ENCODE results near the gene DNMT3A. TPM values are rescaled to one million over a fixed set of nuclear protein-coding genes. Genes with fewer than 3 reads are reported as not detected.
A peak's percentile ranks its signal among the peaks of the same experiment; 100 is the strongest.

The DNMT3A gene
- total and polyA plus RNA-seq, 8 donors = 3.4 to 47.4 (median 15.8) TPM

DNA sequence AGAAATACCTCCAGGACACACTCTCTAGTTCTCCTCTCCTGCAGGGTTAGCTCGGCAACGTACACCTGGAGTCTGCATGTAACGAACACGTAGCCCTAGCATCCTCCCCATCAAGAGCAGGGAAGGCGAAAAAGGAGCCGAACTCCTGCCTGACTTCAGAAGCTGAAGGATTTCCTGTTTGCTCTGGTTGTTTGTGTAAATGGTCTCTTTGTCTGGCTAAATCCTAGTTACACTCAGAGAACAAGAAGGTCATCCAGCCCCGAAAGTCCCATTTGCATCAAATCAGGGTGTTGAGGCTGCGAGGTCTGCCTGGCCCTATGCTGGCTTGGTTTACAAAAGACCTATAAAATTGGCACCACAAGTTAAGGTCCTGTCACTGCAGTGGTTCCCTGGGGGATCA, 107.0 kb downstream of the DNMT3A start:
- Histone ChIP-seq H3K9me3 (no peaks in the 10 kb centered on the region), H3K4me1 (peaks cover 0 to 15% (median 9%) of the 10 kb centered on the region in 4 donors), H3K36me3 (peaks cover 35 to 89% (median 87%) of the 10 kb centered on the region in 4 donors), H3K4me3 (no peak overlapping the region), H3K27ac (no peak overlapping the region), H3K27me3 (no peaks in the 10 kb centered on the region)
- TF ChIP-seq, protein P1, sequence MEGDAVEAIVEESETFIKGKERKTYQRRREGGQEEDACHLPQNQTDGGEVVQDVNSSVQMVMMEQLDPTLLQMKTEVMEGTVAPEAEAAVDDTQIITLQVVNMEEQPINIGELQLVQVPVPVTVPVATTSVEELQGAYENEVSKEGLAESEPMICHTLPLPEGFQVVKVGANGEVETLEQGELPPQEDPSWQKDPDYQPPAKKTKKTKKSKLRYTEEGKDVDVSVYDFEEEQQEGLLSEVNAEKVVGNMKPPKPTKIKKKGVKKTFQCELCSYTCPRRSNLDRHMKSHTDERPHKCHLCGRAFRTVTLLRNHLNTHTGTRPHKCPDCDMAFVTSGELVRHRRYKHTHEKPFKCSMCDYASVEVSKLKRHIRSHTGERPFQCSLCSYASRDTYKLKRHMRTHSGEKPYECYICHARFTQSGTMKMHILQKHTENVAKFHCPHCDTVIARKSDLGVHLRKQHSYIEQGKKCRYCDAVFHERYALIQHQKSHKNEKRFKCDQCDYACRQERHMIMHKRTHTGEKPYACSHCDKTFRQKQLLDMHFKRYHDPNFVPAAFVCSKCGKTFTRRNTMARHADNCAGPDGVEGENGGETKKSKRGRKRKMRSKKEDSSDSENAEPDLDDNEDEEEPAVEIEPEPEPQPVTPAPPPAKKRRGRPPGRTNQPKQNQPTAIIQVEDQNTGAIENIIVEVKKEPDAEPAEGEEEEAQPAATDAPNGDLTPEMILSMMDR (IDR thresholded peaks at IDR 0.05) = no peak
- TF ChIP-seq POLR2AphosphoS5 (IDR thresholded peaks at IDR 0.05) (no peak), POLR2A (IDR thresholded peaks at IDR 0.05) (no peak), EP300 (IDR thresholded peaks at IDR 0.05) (no peak)
- WGBS, 5 donors = 75 to 90% (median 77%) methylated on average over 8 of the region's 8 CpGs
- intact Hi-C loops (cut with DNase I; ENCODE audit: low total_unique reads) = no loop called here
- DNase-seq = peak in 1 of 2 donors; percentile 44

DNA sequence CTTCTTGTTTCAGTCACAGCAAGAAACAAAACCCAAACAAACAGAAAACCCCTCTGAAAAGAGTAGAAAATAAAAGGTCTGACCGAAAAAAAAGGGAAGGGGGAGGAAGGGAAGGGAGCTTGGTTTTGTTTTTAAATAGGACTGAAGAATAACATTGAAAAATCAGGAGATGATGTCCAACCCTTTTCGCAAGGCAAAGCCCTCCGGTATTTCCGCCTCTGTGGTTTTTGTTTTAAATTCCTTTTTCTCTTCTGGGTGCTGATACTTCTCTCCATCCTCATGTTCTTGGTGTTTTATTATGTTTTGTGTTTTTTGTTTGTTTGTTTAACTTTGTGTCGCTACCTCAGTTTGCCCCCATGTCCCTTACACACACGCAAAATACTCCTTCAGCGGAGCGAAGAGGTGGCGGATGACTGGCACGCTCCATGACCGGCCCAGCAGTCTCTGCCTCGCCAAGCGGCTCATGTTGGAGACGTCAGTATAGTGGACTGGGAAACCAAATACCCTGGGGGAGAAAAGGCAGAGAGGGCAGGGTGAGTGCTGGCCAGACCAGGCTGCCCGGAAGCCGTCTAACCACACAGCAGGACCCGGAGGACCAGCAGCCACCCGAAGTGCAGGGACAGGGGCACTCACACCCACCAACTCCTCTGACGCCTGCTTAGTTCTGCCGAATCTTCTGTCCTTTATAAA, 107.7 kb downstream of the DNMT3A start:
- intact Hi-C loops (cut with DNase I; ENCODE audit: low total_unique reads) = no loop called here
- Histone ChIP-seq H3K27ac (no peak overlapping the region), H3K4me1 (peaks cover 5 to 22% (median 14%) of the 10 kb centered on the region in 4 donors), H3K36me3 (peaks cover 31 to 83% (median 81%) of the 10 kb centered on the region in 4 donors), H3K4me3 (no peak overlapping the region), H3K9me3 (no peaks in the 10 kb centered on the region), H3K27me3 (no peaks in the 10 kb centered on the region)
- TF ChIP-seq, protein P1 (IDR thresholded peaks at IDR 0.05) = no peak
- TF ChIP-seq EP300 (IDR thresholded peaks at IDR 0.05) (no peak), POLR2AphosphoS5 (IDR thresholded peaks at IDR 0.05) (no peak), POLR2A (IDR thresholded peaks at IDR 0.05) (no peak)
- 87 to 91% (median 89%) methylated on average over 20 of the region's 20 CpGs for WGBS, 5 donors
- DNase-seq = no peak

DNA sequence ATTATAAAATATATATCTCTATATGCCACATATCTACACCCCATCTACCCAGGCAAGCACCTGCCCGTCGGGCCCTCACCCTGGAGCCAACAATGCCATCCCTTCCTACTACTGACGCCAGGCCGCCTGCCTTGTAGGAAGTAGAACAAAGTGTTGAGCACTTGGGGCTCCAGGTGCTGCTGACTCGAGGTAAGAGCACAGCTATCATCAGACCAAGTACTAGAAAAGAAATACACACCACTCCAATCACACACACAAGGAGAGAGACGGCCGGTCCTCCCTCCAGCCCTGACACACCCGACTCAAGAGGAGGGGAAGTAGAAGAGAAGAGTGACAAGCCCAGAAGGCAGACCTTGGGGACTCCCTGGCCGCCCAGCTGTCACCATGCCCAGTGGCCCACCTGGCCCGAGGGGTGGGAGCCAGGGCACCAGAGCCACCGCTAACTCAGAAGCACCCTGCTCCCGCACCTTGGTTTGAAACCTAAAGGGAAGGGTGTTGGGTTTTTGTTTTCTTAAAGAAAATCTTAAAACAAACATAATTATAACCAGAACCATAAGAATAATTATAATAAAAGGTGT, 109.4 kb downstream of the DNMT3A start:
- intact Hi-C loops (cut with DNase I; ENCODE audit: low total_unique reads) = no loop called here
- 71 to 87% (median 77%) methylated on average over 9 to 12 of the region's 12 CpGs for WGBS, 5 donors
- Histone ChIP-seq H3K27ac (no peak overlapping the region), H3K27me3 (no peaks in the 10 kb centered on the region), H3K4me1 (peaks cover 9 to 30% (median 20%) of the 10 kb centered on the region in 4 donors), H3K36me3 (peaks cover 25 to 65% (median 63%) of the 10 kb centered on the region in 4 donors), H3K9me3 (no peaks in the 10 kb centered on the region), H3K4me3 (no peak overlapping the region)
- TF ChIP-seq, protein P1 (IDR thresholded peaks at IDR 0.05) = no peak
- TF ChIP-seq POLR2AphosphoS5 (IDR thresholded peaks at IDR 0.05) (no peak), POLR2A (IDR thresholded peaks at IDR 0.05) (no peak), EP300 (IDR thresholded peaks at IDR 0.05) (no peak)
- no peak for DNase-seq

DNA sequence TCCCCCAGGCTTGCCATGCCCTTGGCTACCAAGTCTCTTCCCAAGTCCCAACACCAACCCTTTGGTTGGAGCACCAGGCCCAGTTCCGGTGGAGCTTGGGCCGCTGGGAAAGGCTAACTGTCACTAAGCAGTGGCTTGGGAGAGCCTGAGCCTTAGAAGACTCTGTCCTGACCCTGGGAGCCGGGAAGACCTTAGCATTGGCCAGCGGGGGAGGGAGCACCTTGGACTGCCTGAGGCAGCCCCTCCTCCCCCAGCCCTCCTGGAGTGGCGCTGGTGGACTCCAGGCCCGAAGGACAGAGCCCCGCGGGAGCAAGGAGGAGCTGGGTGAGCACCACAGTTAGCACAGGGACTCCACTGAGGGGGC, 110.8 kb downstream of the DNMT3A start:
- H3K4me3 ChIP-seq = no peak overlapping the region

More for the DNA sequence above, 110.8 kb downstream of the DNMT3A start:
- 59 to 83% (median 78%) methylated on average over 2 to 8 of the region's 8 CpGs for WGBS, 5 donors
- peak in 1 of 2 donors; percentile 48 for DNase-seq
- Histone ChIP-seq H3K9me3 (no peaks in the 10 kb centered on the region), H3K36me3 (peaks cover 18 to 51% (median 49%) of the 10 kb centered on the region in 4 donors), H3K4me1 (peaks cover 9 to 30% (median 20%) of the 10 kb centered on the region in 4 donors), H3K27me3 (no peaks in the 10 kb centered on the region), H3K27ac (peak overlapping the region in 2 of 5 donors; percentile 26 to 70)
- no peak for TF ChIP-seq POLR2A (IDR thresholded peaks at IDR 0.05)
- TF ChIP-seq EP300 (IDR thresholded peaks at IDR 0.05) = no peak
- no peak for TF ChIP-seq POLR2AphosphoS5 (IDR thresholded peaks at IDR 0.05)
- TF ChIP-seq, protein P1 (IDR thresholded peaks at IDR 0.05) = no peak
- intact Hi-C loops (cut with DNase I; ENCODE audit: low total_unique reads) = no loop called here

All from stomach (tissue), 9 donors.